CD4-positive, alpha-beta T cell treated with Interferon gamma for 1 hour (primary cell): Measurements from ENCODE around the gene TMEM132C.

Experiments
- DNase-seq: peaks from one replicate; pipeline ENCODE4 v3.0.0-alpha.2; 2020

TMEM132C gene

DNA sequence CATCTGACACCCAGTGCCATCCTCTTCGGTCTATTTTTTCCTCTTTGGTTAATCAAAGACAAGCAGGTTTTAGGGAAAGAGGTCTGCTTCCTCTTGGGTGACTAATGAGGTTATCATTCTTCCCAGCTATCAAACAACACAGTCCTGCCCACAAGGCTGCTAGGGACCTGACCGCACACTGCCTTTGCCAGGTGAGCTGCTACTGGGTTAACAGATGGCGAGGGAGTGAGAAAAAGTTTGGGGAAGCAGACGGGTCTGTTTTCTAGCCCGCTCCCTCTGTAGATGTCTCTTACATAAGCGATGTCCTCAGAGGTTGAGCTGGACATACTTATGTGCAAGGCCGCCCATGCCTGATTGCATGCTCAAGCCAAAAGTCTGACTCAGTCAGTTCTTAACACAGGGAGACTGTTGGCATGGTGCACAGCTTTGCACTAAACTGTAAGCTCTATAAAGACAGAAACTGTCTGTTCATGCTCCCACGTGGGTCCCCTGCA, 462.7 kb downstream of the TMEM132C start:
- DNase-seq = no peak

DNA sequence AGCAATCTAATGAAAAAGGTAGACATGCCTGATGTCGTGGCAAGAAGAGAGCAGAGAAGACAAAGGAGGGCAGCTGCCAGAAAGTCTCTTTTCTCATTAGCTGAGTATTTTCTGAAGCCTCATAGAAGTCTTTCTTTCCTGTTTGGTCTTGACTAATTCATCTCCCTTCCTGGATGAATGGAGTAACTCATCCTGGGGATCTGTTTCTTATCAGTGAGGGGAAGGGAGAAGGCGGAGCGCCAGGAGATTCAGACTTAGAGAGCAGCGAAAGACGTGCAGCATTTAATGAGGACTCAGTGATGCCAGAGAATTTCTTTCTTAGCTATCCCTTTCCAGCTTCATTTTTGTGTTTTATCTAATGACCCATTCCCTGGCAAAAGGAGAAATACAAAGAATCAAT, 467.4 kb downstream of the TMEM132C start:
- no peak for DNase-seq

DNA sequence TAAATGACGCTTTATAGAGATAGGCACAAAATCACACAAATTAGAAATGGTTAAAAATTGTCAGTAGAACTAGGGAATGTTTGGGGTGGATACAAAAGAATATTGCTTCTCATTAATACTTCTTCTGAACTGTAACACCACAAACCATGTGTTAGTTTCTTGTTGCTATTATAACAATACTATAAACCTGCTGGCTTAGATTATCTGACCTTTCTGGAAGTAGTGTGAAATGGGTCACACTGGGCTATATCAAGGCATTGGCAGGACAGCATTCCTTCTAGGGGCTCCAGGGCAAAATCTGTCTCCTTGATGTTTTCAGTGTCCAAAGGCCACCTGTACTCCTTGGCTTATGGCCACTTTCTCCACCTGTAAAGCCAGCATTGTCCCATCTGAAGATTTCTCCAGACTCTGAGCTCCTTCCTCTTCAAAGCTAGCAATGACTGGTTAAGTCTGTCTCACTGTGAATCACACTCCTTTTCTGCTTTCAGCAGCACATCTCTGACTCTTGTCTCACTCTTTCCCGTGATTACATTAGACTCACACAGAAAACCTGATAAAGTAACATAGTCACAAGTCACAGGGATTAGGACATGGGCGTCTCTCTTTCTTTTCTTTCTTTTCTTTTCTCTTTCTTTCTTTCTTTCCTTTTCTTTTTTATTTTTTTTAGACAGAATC, 470.5 kb downstream of the TMEM132C start:
- DNase-seq = no peak

DNA sequence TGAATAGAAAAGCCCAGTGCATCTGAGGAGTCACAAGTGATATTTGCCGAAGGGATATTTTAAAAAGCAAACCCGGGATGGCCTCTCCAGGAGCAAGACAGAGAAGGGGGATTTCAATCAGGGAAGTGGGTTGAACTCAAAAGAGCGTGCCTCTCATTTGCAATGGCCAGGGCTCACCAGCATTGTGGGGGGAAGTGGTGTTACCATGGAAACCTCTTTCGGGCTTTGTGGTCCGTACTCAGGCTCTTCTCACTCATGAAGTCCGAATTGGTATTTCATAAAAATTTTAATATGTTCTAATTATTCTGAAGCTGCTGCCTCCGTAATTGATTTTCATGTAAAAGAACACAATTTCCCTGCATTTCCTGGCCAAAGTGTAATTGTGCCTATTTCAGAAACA, 476.9 kb downstream of the TMEM132C start:
- no peak for DNase-seq

DNA sequence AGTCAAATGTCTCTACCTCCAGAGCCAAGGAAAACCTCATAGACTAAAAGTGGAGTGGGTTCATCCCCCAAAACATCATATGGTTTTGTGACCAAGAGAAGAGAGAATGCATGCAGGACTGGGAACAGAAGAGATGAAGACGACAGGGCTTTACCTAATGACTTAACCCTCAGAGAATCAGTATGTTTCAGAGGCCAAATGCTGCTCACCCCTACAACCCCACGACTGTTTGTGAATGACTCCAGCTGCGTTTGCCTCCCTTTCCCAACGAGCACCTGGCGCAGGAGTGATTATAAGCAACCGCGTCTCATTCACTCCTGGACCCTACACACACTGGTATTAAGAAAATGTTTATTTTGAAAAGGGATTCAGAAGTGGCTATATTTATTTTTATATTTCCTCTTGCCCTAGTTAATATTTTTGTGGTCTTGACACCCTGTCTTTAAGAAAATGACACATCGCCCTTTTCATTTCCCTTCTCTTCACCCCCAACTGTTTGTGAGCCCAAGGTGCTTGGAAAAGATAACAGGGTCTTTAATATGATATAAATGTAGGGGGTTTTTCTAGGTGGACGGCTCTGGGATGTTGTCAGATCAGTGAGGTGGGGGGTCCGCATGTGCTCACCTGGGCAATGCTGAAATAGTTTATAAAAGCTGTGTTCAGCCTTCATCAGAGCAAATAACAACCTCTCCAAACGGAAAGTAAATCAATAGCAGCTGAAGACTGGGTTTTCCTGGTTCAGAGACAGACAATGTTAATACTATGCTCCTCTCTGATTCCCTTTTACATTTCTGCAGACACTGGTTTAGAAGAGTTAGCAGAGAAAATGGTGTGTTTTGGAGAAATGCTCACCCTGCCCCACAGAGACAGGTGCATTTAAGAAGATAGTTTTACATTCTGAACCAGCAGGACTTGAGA, 479.1 kb downstream of the TMEM132C start:
- DNase-seq = no peak

DNA sequence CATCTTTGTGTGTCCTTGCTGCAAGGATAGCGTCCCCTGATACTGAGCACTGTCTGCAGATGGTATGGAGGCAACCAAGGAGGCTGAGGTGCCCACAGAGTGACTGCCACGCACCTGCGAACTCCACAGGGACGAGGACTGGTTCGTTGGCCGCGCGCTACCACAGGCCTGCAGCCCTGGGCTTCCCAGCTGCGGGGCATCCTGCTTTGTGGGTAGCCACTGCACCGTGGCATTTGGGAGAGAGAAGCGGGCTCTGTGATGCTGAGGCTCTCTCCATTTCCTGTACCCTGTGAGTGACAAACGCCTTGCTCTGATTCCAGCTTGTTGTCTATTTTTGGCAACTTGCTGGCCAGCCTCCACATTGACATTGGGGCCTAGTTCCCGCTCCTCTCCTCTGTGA, 480.5 kb downstream of the TMEM132C start:
- DNase-seq = no peak

DNA sequence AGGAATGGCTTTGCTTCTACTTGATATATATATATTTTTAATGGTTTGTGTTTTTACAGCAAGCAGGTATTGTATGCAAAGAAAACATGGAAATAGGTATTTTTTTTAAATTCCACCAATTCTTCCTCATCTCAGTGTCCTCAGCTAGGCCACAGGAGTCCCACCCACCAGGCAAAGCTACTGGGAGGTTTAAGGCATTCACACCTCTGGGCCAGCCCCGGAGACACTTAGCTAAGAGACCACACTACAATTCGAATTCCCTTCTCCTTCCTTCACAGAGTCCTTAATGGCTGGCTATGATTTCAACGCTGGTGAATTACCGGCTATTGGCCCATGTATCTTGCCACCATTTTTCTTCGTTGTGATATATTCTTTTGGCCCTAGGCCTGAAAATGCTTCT, 485.4 kb downstream of the TMEM132C start:
- DNase-seq = no peak

DNA sequence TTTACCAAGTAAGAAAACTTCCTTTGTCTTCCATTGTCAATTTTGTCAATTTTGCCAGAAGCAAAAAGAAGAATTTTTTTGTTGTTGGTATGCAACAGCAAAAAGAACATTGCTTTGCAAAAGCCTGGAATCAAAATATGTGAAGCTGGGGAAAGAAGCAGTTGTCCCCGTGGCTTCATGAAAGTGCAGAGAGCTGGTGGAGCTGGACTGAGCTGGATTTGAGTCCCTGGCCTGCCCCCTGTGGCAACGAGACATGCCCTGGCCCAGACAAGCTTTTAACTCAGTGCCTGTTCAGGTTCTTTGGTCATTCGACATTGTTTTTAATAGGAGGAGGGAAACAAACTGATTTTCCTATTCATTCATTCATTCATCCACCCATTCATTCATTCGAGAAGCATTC, 486.5 kb downstream of the TMEM132C start:
- DNase-seq = no peak

DNA sequence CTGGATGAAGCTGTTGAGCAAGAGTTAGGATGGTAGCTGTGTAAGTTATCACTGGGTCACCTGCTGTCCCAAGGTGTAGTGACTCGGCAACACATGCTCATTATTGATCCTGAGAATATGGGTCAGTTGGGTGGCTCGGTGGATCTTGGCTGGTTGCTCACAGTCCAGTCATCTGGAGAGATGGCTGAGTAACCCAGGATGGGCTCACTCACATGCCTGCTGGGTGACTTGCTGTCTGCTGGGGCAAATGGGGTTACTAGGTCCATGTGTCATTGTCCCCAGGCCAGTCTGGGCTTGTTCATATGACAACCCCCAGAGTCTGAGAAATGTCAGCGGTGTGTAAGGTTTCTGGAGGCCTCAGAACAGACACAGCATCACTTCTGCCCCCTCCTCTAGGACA, 487.3 kb downstream of the TMEM132C start:
- no peak for DNase-seq

DNA sequence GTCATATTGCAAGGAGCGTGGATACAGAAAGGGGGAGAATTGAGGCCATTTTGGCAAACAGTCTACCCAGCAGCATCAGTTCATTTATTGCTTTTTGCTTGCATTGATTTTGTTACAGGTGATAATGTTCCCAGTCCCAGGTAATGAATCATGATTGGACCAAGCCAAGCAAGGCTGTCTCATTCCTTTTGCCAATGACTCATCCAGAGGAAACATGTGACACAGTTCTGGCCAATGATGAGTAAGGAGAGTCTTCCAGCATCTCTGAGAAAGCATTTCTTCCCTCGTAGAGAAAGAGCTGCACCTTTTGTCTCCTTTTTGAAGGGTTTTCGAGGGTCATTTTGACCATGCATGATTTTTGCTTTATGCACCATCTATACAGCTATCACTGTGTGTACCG, 488.6 kb downstream of the TMEM132C start:
- DNase-seq = no peak
